NCI-H748 (cell line): Measurements from ENCODE around the gene LRP8.

Experiments used
- DNase-seq: peaks from one replicate; lab custom pipeline; 2025; ENCODE audit not compliant: unreplicated experiment; lab: John Stamatoyannopoulos, UW

Gene LRP8

GRCh38 chr1:53359934-53360276 lies 32.0 kb upstream of the LRP8 start:
- no peak for DNase-seq

GRCh38 chr1:53359225-53359933 lies 31.5 kb upstream of the LRP8 start:
- no peak for DNase-seq

GRCh38 chr1:53356637-53357036 lies 28.8 kb upstream of the LRP8 start:
- DNase-seq = no peak

GRCh38 chr1:53354119-53354518 lies 26.2 kb upstream of the LRP8 start:
- no peak for DNase-seq

- DNase-seq = no peak
Measured at GRCh38 chr1:53352561-53352960, 24.7 kb upstream of the LRP8 start.

- DNase-seq = no peak
Measured at GRCh38 chr1:53350853-53351767, 23.2 kb upstream of the LRP8 start.

GRCh38 chr1:53349968-53350852 lies 22.3 kb upstream of the LRP8 start:
- no peak for DNase-seq

GRCh38 chr1:53349369-53349835 lies 21.5 kb upstream of the LRP8 start:
- DNase-seq = no peak

- no peak for DNase-seq
Measured at GRCh38 chr1:53348486-53349368, 20.9 kb upstream of the LRP8 start.

GRCh38 chr1:53346814-53347176 lies 18.9 kb upstream of the LRP8 start:
- DNase-seq = no peak

- no peak for DNase-seq
Measured at GRCh38 chr1:53345996-53346813, 18.3 kb upstream of the LRP8 start.

GRCh38 chr1:53344921-53345838 lies 17.3 kb upstream of the LRP8 start:
- DNase-seq = no peak

GRCh38 chr1:53343831-53344668 lies 16.2 kb upstream of the LRP8 start:
- peak; percentile 11 for DNase-seq

GRCh38 chr1:53342735-53343470 lies 15.0 kb upstream of the LRP8 start:
- no peak for DNase-seq

- no peak for DNase-seq
Measured at GRCh38 chr1:53341961-53342707, 14.3 kb upstream of the LRP8 start.

GRCh38 chr1:53341521-53341895 lies 13.6 kb upstream of the LRP8 start:
- no peak for DNase-seq
